ENCODE data around the gene DDX53.

Gene DDX53

DNA sequence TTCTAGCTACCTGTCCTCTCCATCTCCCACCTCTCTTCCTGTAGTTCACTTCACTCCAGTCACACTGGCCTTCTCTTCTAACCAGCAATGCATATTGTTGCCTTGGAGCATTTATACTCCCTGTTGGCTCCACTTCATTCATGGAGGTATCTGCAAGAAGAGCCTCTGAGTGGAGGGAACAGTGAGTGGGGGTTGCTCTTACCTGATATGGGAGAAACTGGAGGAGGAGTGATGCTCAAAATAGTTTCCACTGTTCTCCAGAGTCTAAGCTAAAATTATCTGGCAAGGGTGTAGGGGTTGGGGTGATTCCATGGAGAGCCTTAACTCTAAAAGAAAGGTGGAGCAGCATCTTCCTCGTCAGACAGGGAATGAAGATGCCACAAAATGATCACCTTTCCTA is 28.9 kb upstream of the DDX53 start:
- no peak overlapping the region for H3K4me2 ChIP-seq
- peaks cover 0 to 11% (median 0%) of the 10 kb centered on the region in 11 experiments; a peak in 5 of 22 replicates for H3K36me3 ChIP-seq
- no peak overlapping the region for H3K9ac ChIP-seq
- H3K4me1 ChIP-seq, result peaks cover 7 to 30% (median 20%) of the 10 kb centered on the region in 10 experiments; a peak in 15 of 20 replicates
- no peaks in the 10 kb centered on the region for H4K20me1 ChIP-seq
- H3K9me3 ChIP-seq (replicated peaks in 1 of 11), result peaks cover 52 to 93% (median 76%) of the 10 kb centered on the region in 11 experiments
- no peak overlapping the region for H3K27ac ChIP-seq
- H3K27me3 ChIP-seq, result no peaks in the 10 kb centered on the region
- peak overlapping the region in 2 of 10 experiments; percentile 16; a peak in 2 of 20 replicates for H3K4me3 ChIP-seq
- TF ChIP-seq Cebpa-rat (IDR thresholded peaks at IDR 0.05), result no peak

GRCh38 chrX:22974616-22975015 is 25.1 kb upstream of the DDX53 start:
- no peak overlapping the region for H3K27ac ChIP-seq
- H3K4me3 ChIP-seq, result no peak overlapping the region
- H3K4me1 ChIP-seq, result peaks cover 0 to 7% (median 3%) of the 10 kb centered on the region in 10 experiments; a peak in 12 of 20 replicates
- no peak for TF ChIP-seq Cebpa-rat (IDR thresholded peaks at IDR 0.05)
- H4K20me1 ChIP-seq, result no peaks in the 10 kb centered on the region
- no peak overlapping the region for H3K4me2 ChIP-seq
- peaks cover 23 to 73% (median 43%) of the 10 kb centered on the region in 11 experiments for H3K9me3 ChIP-seq (replicated peaks in 1 of 11)
- H3K27me3 ChIP-seq, result no peaks in the 10 kb centered on the region
- peaks cover 0 to 11% (median 0%) of the 10 kb centered on the region in 11 experiments; a peak in 4 of 22 replicates for H3K36me3 ChIP-seq
- H3K9ac ChIP-seq, result no peak overlapping the region

- Histone ChIP-seq H3K36me3 (peaks cover 0 to 3% (median 0%) of the 10 kb centered on the region in 11 experiments; a peak in 4 of 22 replicates), H3K9me3 (replicated peaks in 1 of 11) (peaks cover 12 to 61% (median 32%) of the 10 kb centered on the region in 11 experiments), H4K20me1 (no peaks in the 10 kb centered on the region), H3K27ac (no peak overlapping the region), H3K4me2 (no peak overlapping the region), H3K4me1 (no peaks in the 10 kb centered on the region), H3K27me3 (no peaks in the 10 kb centered on the region), H3K4me3 (no peak overlapping the region), H3K9ac (no peak overlapping the region)
- no peak for TF ChIP-seq Cebpa-rat (IDR thresholded peaks at IDR 0.05)
These were observed 24.0 kb upstream of the DDX53 start for GRCh38 chrX:22975786-22976185.

DNA sequence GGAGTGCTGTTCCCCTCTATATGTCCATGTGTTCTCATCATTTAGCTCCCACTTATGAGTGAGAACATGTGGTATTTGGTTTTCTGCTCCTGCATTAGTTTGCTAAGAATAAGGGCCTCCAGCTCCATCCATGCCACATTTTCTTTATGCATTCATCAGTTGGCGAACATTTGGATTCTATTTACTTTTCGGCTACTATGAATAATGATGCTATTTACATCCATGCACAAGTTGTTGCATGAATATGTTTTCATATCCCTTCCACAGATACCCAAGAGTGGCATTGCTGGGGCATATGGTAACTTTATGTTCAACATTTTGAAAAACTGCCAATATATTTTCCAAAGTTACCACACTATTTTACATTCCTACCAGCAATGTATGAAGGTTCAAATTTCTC is 13.8 kb upstream of the DDX53 start:
- H3K9me3 ChIP-seq (replicated peaks in 1 of 11), result peaks cover 0 to 5% (median 0%) of the 10 kb centered on the region in 11 experiments; a peak in 2 of 22 replicates
- H3K4me2 ChIP-seq, result no peak overlapping the region
- H4K20me1 ChIP-seq, result no peaks in the 10 kb centered on the region
- no peak for TF ChIP-seq Cebpa-rat (IDR thresholded peaks at IDR 0.05)
- no peak overlapping the region for H3K4me3 ChIP-seq
- no peak overlapping the region for H3K27ac ChIP-seq
- H3K4me1 ChIP-seq, result no peaks in the 10 kb centered on the region
- H3K36me3 ChIP-seq, result no peaks in the 10 kb centered on the region
- no peak overlapping the region for H3K9ac ChIP-seq
- H3K27me3 ChIP-seq, result no peaks in the 10 kb centered on the region

DNA sequence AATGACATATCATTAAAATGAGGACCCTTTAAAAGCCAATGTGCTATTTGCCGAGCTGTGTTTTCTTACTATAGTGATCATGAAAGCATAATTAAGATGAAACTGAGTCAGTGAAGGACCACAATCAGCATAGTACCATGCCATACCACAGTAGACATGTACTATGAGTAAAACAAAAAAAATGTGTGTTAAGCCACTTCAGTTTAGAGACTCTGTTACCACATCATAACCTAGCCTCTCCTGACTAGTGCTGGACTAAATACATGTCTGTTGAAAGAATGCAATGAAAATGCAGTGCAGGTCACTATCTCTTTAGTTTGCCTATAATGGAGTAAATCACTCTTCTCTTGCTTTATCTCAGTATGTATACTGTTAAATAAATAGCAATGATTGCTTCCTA is 12.3 kb upstream of the DDX53 start:
- Histone ChIP-seq H3K4me2 (no peak overlapping the region), H3K9ac (no peak overlapping the region), H3K9me3 (replicated peaks in 1 of 11) (peaks cover 0 to 5% (median 0%) of the 10 kb centered on the region in 11 experiments; a peak in 2 of 22 replicates), H3K36me3 (no peaks in the 10 kb centered on the region), H3K4me1 (no peaks in the 10 kb centered on the region), H3K4me3 (no peak overlapping the region), H3K27ac (no peak overlapping the region), H3K27me3 (no peaks in the 10 kb centered on the region), H4K20me1 (no peaks in the 10 kb centered on the region)
- no peak for TF ChIP-seq Cebpa-rat (IDR thresholded peaks at IDR 0.05)

- no peak overlapping the region for H3K27ac ChIP-seq
- H3K27me3 ChIP-seq, result no peaks in the 10 kb centered on the region
- H4K20me1 ChIP-seq, result no peaks in the 10 kb centered on the region
- H3K9ac ChIP-seq, result no peak overlapping the region
- H3K4me3 ChIP-seq, result no peak overlapping the region
- H3K36me3 ChIP-seq, result no peaks in the 10 kb centered on the region
- peaks cover 0 to 7% (median 0%) of the 10 kb centered on the region in 10 experiments; a peak in 3 of 20 replicates for H3K4me1 ChIP-seq
- peak overlapping the region in 1 of 11 experiments; percentile 13; a peak in 1 of 22 replicates for H3K4me2 ChIP-seq
- H3K9me3 ChIP-seq (replicated peaks in 1 of 11), result peaks cover 0 to 29% (median 6%) of the 10 kb centered on the region in 11 experiments; a peak in 12 of 22 replicates
- TF ChIP-seq Cebpa-rat (IDR thresholded peaks at IDR 0.05), result no peak
These were observed 3.4 kb downstream of the DDX53 start for GRCh38 chrX:23003116-23003515.

DNA sequence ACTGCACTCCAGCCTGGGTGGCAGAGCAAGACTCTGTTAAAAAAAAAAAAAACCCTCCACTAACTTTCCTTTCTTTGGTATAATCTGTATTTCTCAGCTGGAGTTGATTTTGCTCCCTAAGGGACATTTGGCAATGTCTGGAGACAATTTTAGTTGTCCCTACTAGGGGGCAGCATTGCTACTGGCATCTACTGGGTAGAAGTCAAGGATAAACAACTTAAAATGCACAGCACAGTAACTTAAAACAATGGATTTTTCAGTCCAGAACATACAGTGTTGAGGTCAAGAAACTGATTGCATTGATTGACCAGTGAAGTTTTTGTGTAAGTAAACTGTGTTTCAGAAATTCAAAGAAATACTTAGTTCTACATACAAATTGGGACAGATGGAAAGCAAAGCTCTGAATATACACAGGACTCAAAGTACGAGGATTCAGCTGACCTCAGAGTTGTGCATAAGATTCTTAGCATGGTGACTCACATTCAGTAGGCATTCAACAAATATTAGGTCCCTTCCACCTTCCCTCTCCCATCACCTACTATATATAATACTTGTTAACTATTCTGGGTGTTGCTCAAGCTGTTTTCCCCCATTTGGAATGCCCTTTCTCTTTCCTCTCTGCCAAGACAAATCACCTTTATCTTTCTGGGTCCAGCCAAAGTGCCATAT is 8.8 kb downstream of the DDX53 start:
- no peak overlapping the region for H3K4me2 ChIP-seq
- no peak for TF ChIP-seq Cebpa-rat (IDR thresholded peaks at IDR 0.05)
- peaks cover 0 to 21% (median 8%) of the 10 kb centered on the region in 11 experiments; a peak in 14 of 22 replicates for H3K9me3 ChIP-seq (replicated peaks in 1 of 11)
- H3K4me3 ChIP-seq, result no peak overlapping the region
- H4K20me1 ChIP-seq, result no peaks in the 10 kb centered on the region; a peak in 1 of 22 replicates
- no peaks in the 10 kb centered on the region for H3K36me3 ChIP-seq
- no peaks in the 10 kb centered on the region for H3K27me3 ChIP-seq
- H3K27ac ChIP-seq, result no peak overlapping the region
- peaks cover 10 to 13% (median 11%) of the 10 kb centered on the region in 10 experiments for H3K4me1 ChIP-seq
- no peak overlapping the region for H3K9ac ChIP-seq

- Histone ChIP-seq H3K36me3 (no peaks in the 10 kb centered on the region), H3K4me1 (peaks cover 10 to 13% (median 11%) of the 10 kb centered on the region in 10 experiments), H3K4me2 (peak overlapping the region; percentile 6 to 61 (median 34); a peak in 19 of 22 replicates), H3K9me3 (replicated peaks in 1 of 11) (peaks cover 0 to 12% (median 0%) of the 10 kb centered on the region in 11 experiments; a peak in 6 of 22 replicates), H3K4me3 (no peak overlapping the region), H3K27me3 (no peaks in the 10 kb centered on the region), H3K9ac (no peak overlapping the region), H3K27ac (peak overlapping the region in 2 of 11 experiments; percentile 22 to 33; a peak in 1 of 22 replicates), H4K20me1 (no peaks in the 10 kb centered on the region; a peak in 1 of 22 replicates)
- no peak for TF ChIP-seq Cebpa-rat (IDR thresholded peaks at IDR 0.05)
These were observed 12.4 kb downstream of the DDX53 start for GRCh38 chrX:23012162-23012561.

DNA sequence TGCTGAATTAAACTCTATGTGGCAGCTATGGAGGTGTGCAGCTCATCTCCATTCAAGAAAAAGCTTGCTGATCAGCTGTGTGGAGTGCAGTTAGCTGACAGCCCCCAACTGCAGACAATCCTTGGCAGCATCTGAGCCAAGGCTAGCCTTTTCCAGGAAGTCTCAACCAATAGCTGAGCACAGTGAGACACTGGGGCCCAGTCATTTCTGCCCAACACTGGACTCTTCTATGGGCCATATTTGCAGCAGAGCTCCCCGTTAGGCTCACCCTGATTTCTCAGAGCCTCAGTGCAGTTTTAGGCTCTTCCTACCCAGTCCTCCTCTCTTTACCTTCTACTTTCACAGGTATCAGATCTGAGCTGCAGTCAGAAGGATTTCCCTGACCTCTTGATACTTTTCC is 12.9 kb downstream of the DDX53 start:
- Histone ChIP-seq H3K27ac (peak overlapping the region in 2 of 11 experiments; percentile 22 to 33; a peak in 1 of 22 replicates), H3K4me3 (no peak overlapping the region), H3K4me1 (peaks cover 10 to 13% (median 11%) of the 10 kb centered on the region in 10 experiments), H3K9ac (no peak overlapping the region), H3K9me3 (replicated peaks in 1 of 11) (peaks cover 0 to 10% (median 0%) of the 10 kb centered on the region in 11 experiments; a peak in 6 of 22 replicates), H3K36me3 (no peaks in the 10 kb centered on the region), H3K4me2 (peak overlapping the region; percentile 6 to 61 (median 34); a peak in 15 of 22 replicates), H3K27me3 (no peaks in the 10 kb centered on the region), H4K20me1 (no peaks in the 10 kb centered on the region; a peak in 1 of 22 replicates)
- TF ChIP-seq Cebpa-rat (IDR thresholded peaks at IDR 0.05), result no peak

All from BLaER1 treated with 17β-estradiol and CSF1 and Interleukin-3, amounts not matched to agents 10 nM and 100 nM (cell line).